HEK293 (cell line): ENCODE measurements around the gene SYT5.

Source experiments
- CTCF ChIA-PET: fragments of 350-600 bp; formaldehyde crosslinking; extraction: SDS; loops from one replicate; lab custom pipeline; 2021; ENCODE audit warnings: antibody characterized with exemption; lab: Yijun Ruan, JAX
- POLR2A ChIA-PET: fragments of 300-600 bp; formaldehyde crosslinking; extraction: SDS; loops from one replicate; lab custom pipeline; 2020; ENCODE audit warnings: antibody characterized with exemption, inconsistent platforms; lab: Yijun Ruan, JAX
- H3K27ac ChIP-seq: fragments of 200-500 bp; sonication (Bioruptor generic); 2 replicates; pipeline ENCODE4 v1.5.1; 2014; ENCODE audit warnings: low read depth, low read length, control low read depth, inconsistent platforms; ENCODE audit errors: extremely low read depth
- H3K36me3 ChIP-seq, 2 experiments: fragments of 200-500 bp in 1 of 2; sonication (Bioruptor generic) in 1 of 2; 1 replicate in 1 of 2; 2 replicates in 1 of 2; pipeline ENCODE4 v1.5.1; 2014 to 2017; ENCODE audit warnings: inconsistent platforms in 2 of 2, low read length in 2 of 2; ENCODE audit not compliant: control insufficient read depth in 2 of 2, insufficient read depth in 1 of 2
- H3K4me1 ChIP-seq: fragments of 200-500 bp; sonication (Bioruptor generic); 2 replicates; pipeline ENCODE4 v1.5.1; 2014; ENCODE audit warnings: mild to moderate bottlenecking, low read length, inconsistent platforms; ENCODE audit not compliant: control insufficient read depth, insufficient read depth
- H3K4me3 ChIP-seq: 2 replicates; pipeline ENCODE4 v1.5.1; 2011; ENCODE audit warnings: low read depth, mild to moderate bottlenecking, control low read depth, low read length, moderate library complexity
- H3K9me3 ChIP-seq: fragments of 200-500 bp; sonication (Bioruptor generic); 2 replicates; pipeline ENCODE4 v1.5.1; 2014; ENCODE audit warnings: low read depth, low read length, inconsistent platforms; ENCODE audit not compliant: control insufficient read depth, insufficient read depth
- CTCF ChIP-seq: fragments of 450-650 bp; formaldehyde crosslinking; IDR thresholded peaks from 2 replicates; pipeline ENCODE4 v1.5.1; 2016; ENCODE audit warnings: missing biosample characterization, missing genetic modification characterization
- EGR2 ChIP-seq: fragments of 450-650 bp; formaldehyde crosslinking; IDR thresholded peaks from 2 replicates; pipeline ENCODE4 v1.5.1; 2016; ENCODE audit warnings: low read depth, missing biosample characterization, missing genetic modification characterization
- GLIS1 ChIP-seq: fragments of 450-650 bp; formaldehyde crosslinking; IDR thresholded peaks from 2 replicates; pipeline ENCODE4 v1.5.1; 2016; ENCODE audit warnings: missing biosample characterization, missing genetic modification characterization
- GLIS2 ChIP-seq: fragments of 450-650 bp; formaldehyde crosslinking; IDR thresholded peaks from 2 replicates; pipeline ENCODE4 v1.5.1; 2016; ENCODE audit warnings: missing biosample characterization, missing genetic modification characterization
- IKZF3 ChIP-seq: fragments of 450-650 bp; IDR thresholded peaks from 2 replicates; pipeline ENCODE4 v1.5.0; 2018; ENCODE audit warnings: missing biosample characterization, mild to moderate bottlenecking, missing genetic modification characterization, moderate library complexity
- KLF7 ChIP-seq: fragments of 450-650 bp; formaldehyde crosslinking; IDR thresholded peaks from 2 replicates; pipeline ENCODE4 v1.5.1; 2016; ENCODE audit warnings: missing biosample characterization, missing genetic modification characterization, borderline replicate concordance
- KLF9 ChIP-seq: fragments of 450-650 bp; formaldehyde crosslinking; IDR thresholded peaks from 2 replicates; pipeline ENCODE4 v1.5.1; 2016; ENCODE audit warnings: missing biosample characterization, missing genetic modification characterization, low read depth
- OSR2 ChIP-seq: fragments of 450-650 bp; formaldehyde crosslinking; IDR thresholded peaks from 2 replicates; pipeline ENCODE4 v1.5.1; 2016; ENCODE audit warnings: missing biosample characterization, missing genetic modification characterization
- SP7 ChIP-seq: fragments of 450-650 bp; formaldehyde crosslinking; IDR thresholded peaks from 2 replicates; pipeline ENCODE4 v1.5.1; 2016; ENCODE audit warnings: missing biosample characterization, missing genetic modification characterization
- ZBTB1 ChIP-seq: fragments of 450-650 bp; formaldehyde crosslinking; IDR thresholded peaks from 2 replicates; pipeline ENCODE4 v1.5.1; 2016; ENCODE audit warnings: missing biosample characterization, missing genetic modification characterization
- ZBTB8A ChIP-seq: fragments of 450-650 bp; formaldehyde crosslinking; IDR thresholded peaks from 2 replicates; pipeline ENCODE4 v1.5.1; 2016; ENCODE audit warnings: missing biosample characterization, missing genetic modification characterization
- ZFP3 ChIP-seq: fragments of 450-650 bp; formaldehyde crosslinking; IDR thresholded peaks from 2 replicates; pipeline ENCODE4 v1.5.1; 2016; ENCODE audit warnings: low read depth, missing biosample characterization, missing genetic modification characterization
- ZFP41 ChIP-seq: fragments of 450-650 bp; formaldehyde crosslinking; IDR thresholded peaks from 2 replicates; pipeline ENCODE4 v1.5.1; 2016; ENCODE audit warnings: missing biosample characterization, missing genetic modification characterization, borderline replicate concordance
- ZNF2 ChIP-seq: fragments of 450-650 bp; formaldehyde crosslinking; IDR thresholded peaks from 2 replicates; pipeline ENCODE4 v1.5.1; 2016; ENCODE audit warnings: missing biosample characterization, missing genetic modification characterization
- ZNF501 ChIP-seq: fragments of 450-650 bp; formaldehyde crosslinking; IDR thresholded peaks from 2 replicates; pipeline ENCODE4 v1.5.1; 2016; ENCODE audit warnings: missing biosample characterization, missing genetic modification characterization
- ZNF513 ChIP-seq: fragments of 450-650 bp; IDR thresholded peaks from 2 replicates; pipeline ENCODE4 v1.5.1; 2018; ENCODE audit warnings: missing biosample characterization, missing genetic modification characterization
- ZNF521 ChIP-seq: fragments of 450-650 bp; formaldehyde crosslinking; IDR thresholded peaks from 2 replicates; pipeline ENCODE4 v1.5.1; 2017; ENCODE audit warnings: missing biosample characterization, mild to moderate bottlenecking, missing genetic modification characterization
- ZNF626 ChIP-seq: fragments of 450-650 bp; sonication (Bioruptor Pico); formaldehyde crosslinking; IDR thresholded peaks from 2 replicates; pipeline ENCODE4 v1.5.1; 2018; ENCODE audit warnings: missing biosample characterization, missing genetic modification characterization, inconsistent platforms
- ZNF660 ChIP-seq: fragments of 450-650 bp; IDR thresholded peaks from 2 replicates; pipeline ENCODE4 v1.5.1; 2018; ENCODE audit warnings: missing biosample characterization, mild to moderate bottlenecking, missing genetic modification characterization
- ZNF785 ChIP-seq: fragments of 450-650 bp; formaldehyde crosslinking; IDR thresholded peaks from 2 replicates; pipeline ENCODE4 v1.5.1; 2016; ENCODE audit warnings: missing biosample characterization, missing genetic modification characterization
- ZXDB ChIP-seq: fragments of 450-650 bp; formaldehyde crosslinking; IDR thresholded peaks from 2 replicates; pipeline ENCODE4 v1.5.1; 2016; ENCODE audit warnings: missing biosample characterization, missing genetic modification characterization
- TF ChIP-seq, protein P1 (sequence below): fragments of 450-650 bp; formaldehyde crosslinking; IDR thresholded peaks from 2 replicates; pipeline ENCODE4 v1.5.1; 2017; ENCODE audit warnings: missing biosample characterization, missing genetic modification characterization
- TF ChIP-seq, protein P2 (sequence below): fragments of 450-650 bp; formaldehyde crosslinking; IDR thresholded peaks from 2 replicates; pipeline ENCODE4 v1.5.1; 2016; ENCODE audit warnings: missing biosample characterization, missing genetic modification characterization
- TF ChIP-seq, protein P3 (sequence below): fragments of 450-650 bp; formaldehyde crosslinking; IDR thresholded peaks from 2 replicates; pipeline ENCODE4 v1.5.1; 2016; ENCODE audit warnings: missing biosample characterization, missing genetic modification characterization

The SYT5 gene

DNA sequence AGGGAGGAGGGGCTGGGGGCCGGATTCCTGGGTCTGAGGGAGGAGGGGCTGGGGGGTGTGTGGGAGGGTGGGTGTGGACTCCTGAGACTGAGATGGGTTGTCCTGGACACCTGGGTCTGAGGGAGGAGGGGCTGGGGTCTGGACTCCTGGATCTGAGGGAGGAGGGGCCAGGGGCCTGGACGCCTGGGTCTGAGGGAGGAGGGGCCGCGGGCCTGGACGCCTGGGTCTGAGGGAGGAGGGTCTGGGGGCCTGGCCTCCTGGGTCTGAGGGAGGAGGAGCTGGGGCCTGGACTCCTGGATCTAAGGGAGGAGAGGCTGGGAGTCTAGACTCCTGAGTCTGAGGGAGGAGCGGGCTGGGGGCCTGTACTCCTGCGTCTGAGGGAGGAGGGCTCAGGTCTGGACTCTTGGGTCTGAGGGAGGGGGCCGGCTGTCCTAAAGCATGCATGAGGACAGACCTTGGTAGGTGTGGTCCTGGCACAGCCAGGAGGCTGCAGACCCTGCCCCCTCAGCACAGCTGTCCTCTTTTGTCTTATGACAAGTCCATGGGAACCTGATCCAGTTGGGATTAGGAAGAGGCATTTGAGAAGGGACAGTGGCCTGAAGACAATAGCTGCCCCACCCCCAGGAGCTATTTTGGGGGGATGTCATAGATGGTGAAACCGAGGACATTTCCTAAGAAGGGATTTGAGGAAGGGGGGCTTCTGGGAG, 32.4 kb downstream of the SYT5 start:
- ChIA-PET CTCF (interaction anchor here (0.5 to 4.6 kb wide), 6 partner anchors 12 to 356 kb away, joined by 3 to 52 read pairs (median 5); no protein-coding TSS in a partner anchor), POLR2A (interaction anchor here (1.0 to 2.0 kb wide), 3 partner anchors 9 to 260 kb away, joined by 4 to 11 read pairs (median 4); partner anchors contain the start of gene UBE2S)
- H3K36me3 ChIP-seq, result no peaks in the 10 kb centered on the region
- no peak overlapping the region for H3K27ac ChIP-seq
- H3K4me3 ChIP-seq, result no peak overlapping the region
- no peaks in the 10 kb centered on the region for H3K9me3 ChIP-seq
- peak; percentile 27; the same call in 1 of the 2 replicates for TF ChIP-seq GLIS2 (tag by site-specific recombination)
- TF ChIP-seq ZXDB, result no peak
- no peaks in the 10 kb centered on the region for H3K4me1 ChIP-seq

DNA sequence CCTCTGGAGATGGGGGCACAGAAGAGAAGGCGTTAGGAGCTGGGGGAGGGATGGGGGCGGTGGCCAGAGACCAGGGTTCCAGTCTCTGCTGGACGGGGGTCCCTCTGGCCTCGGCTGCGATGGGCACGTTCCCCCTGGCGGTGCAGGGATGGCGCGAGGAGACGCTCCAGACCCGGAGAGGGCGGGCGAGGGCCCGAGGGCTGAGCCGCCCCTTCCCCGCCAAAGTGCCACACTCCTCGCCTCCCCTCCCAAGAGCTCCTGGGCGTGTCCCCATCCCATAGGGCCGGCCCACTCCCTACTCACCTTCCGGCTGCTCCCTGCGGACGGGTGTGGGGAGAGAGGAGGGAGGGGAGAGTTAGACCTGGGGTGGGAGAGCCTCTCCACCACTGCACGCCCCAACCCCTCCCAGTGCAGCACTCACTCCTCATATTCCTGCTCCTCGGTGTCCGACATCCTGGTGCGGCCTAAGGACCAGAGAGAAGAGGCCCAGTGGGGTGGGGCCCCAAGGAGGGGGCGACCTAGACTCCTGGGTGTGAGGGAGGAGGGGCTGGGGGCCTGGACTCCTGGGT, 33.3 kb downstream of the SYT5 start:
- Histone ChIP-seq H3K4me3 (peak overlapping the region; percentile 46), H3K36me3 (no peaks in the 10 kb centered on the region), H3K4me1 (no peaks in the 10 kb centered on the region), H3K27ac (no peak overlapping the region; the same call in 1 of the 2 replicates), H3K9me3 (no peaks in the 10 kb centered on the region)
- ChIA-PET CTCF (interaction anchor here (0.6 to 4.6 kb wide), 16 partner anchors 9 to 486 kb away, joined by 3 to 52 read pairs (median 5); partner anchors contain the start of genes DNAAF3 and TNNI3), POLR2A (interaction anchor here (0.6 to 2.0 kb wide), 10 partner anchors 9 to 262 kb away, joined by 3 to 11 read pairs (median 4); partner anchors contain the start of genes PPP1R12C, PPP6R1 and UBE2S)
- no peak for TF ChIP-seq ZNF660 (tag by site-specific recombination)
- TF ChIP-seq KLF7 (tag by site-specific recombination), result peak; percentile 84; the same call in 1 of the 2 replicates
- peak; percentile 35 for TF ChIP-seq SP7 (tag by site-specific recombination)
- TF ChIP-seq CTCF (tag by site-specific recombination), result no peak
- TF ChIP-seq KLF9, result peak; percentile 84
- TF ChIP-seq, protein P1, sequence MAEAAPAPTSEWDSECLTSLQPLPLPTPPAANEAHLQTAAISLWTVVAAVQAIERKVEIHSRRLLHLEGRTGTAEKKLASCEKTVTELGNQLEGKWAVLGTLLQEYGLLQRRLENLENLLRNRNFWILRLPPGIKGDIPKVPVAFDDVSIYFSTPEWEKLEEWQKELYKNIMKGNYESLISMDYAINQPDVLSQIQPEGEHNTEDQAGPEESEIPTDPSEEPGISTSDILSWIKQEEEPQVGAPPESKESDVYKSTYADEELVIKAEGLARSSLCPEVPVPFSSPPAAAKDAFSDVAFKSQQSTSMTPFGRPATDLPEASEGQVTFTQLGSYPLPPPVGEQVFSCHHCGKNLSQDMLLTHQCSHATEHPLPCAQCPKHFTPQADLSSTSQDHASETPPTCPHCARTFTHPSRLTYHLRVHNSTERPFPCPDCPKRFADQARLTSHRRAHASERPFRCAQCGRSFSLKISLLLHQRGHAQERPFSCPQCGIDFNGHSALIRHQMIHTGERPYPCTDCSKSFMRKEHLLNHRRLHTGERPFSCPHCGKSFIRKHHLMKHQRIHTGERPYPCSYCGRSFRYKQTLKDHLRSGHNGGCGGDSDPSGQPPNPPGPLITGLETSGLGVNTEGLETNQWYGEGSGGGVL (tag by site-specific recombination), result peak; percentile 99
- no peak for TF ChIP-seq ZNF521 (tag by site-specific recombination)
- TF ChIP-seq ZFP3 (tag by site-specific recombination), result no peak
- peak; percentile 59 for TF ChIP-seq ZBTB8A (tag by site-specific recombination)
- TF ChIP-seq OSR2 (tag by site-specific recombination), result 0 out of 2 replicates have a peak, but pooled peaks have one; percentile 16
- no peak for TF ChIP-seq ZNF626 (tag by site-specific recombination)
- no peak for TF ChIP-seq ZFP41 (tag by site-specific recombination)
- TF ChIP-seq, protein P2, sequence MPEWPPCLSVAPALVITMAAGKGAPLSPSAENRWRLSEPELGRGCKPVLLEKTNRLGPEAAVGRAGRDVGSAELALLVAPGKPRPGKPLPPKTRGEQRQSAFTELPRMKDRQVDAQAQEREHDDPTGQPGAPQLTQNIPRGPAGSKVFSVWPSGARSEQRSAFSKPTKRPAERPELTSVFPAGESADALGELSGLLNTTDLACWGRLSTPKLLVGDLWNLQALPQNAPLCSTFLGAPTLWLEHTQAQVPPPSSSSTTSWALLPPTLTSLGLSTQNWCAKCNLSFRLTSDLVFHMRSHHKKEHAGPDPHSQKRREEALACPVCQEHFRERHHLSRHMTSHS, result no peak
- TF ChIP-seq EGR2, result peak; percentile 39; the same call in 1 of the 2 replicates
- peak; percentile 86 for TF ChIP-seq IKZF3 (tag by site-specific recombination)
- no peak for TF ChIP-seq ZBTB1 (tag by site-specific recombination)
- no peak for TF ChIP-seq ZNF785
- TF ChIP-seq ZNF2, result no peak
- TF ChIP-seq ZNF501 (tag by site-specific recombination), result no peak
- peak; percentile 76 for TF ChIP-seq GLIS1 (tag by site-specific recombination)
- TF ChIP-seq ZNF513 (tag by site-specific recombination), result peak; percentile 39; the same call in 1 of the 2 replicates
- TF ChIP-seq, protein P3, sequence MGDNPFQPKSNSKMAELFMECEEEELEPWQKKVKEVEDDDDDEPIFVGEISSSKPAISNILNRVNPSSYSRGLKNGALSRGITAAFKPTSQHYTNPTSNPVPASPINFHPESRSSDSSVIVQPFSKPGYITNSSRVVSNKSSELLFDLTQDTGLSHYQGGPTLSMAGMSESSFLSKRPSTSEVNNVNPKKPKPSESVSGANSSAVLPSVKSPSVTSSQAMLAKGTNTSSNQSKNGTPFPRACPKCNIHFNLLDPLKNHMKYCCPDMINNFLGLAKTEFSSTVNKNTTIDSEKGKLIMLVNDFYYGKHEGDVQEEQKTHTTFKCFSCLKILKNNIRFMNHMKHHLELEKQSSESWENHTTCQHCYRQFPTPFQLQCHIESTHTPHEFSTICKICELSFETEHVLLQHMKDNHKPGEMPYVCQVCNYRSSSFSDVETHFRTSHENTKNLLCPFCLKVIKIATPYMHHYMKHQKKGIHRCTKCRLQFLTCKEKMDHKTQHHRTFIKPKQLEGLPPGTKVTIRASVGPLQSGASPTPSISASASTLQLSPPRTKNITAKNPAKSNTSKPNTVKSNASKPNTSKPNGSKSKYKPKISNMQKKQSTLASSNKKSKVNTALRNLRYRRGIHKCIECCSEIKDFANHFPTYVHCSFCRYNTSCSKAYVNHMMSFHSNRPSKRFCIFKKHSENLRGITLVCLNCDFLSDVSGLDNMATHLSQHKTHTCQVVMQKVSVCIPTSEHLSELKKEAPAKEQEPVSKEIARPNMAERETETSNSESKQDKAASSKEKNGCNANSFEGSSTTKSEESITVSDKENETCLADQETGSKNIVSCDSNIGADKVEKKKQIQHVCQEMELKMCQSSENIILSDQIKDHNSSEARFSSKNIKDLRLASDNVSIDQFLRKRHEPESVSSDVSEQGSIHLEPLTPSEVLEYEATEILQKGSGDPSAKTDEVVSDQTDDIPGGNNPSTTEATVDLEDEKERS, result no peak
